ENCODE results near the gene DGKG. TPM values are rescaled to one million over a fixed set of nuclear protein-coding genes. Genes with fewer than 3 reads are reported as not detected.
A peak's percentile ranks its signal among the peaks of the same experiment; 100 is the strongest.

DGKG gene
- total RNA-seq, 1 experiment from 2014 or later, result 26.1 TPM

DNA sequence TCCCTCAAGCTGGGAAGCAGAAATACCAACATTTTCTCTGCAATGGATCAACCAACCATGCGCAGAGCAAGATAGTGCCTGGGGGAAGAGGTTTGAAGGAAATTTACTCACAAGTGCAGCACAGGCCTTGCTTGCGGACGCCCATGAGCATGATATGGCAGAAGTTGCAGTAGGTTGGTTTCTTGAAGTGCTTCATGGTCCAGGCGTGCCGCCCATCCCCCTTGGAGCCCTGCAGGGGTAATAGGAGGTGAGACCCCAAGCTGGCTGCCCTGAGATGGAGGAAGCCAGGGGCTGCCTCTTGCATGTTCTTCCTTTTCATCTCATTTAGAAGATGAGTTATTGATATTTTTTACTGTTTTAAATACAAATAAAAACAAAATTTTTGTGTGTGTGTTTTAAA is 86.6 kb downstream of the DGKG start:
- no peak for DNase-seq (ENCODE audit: low spot score)

DNA sequence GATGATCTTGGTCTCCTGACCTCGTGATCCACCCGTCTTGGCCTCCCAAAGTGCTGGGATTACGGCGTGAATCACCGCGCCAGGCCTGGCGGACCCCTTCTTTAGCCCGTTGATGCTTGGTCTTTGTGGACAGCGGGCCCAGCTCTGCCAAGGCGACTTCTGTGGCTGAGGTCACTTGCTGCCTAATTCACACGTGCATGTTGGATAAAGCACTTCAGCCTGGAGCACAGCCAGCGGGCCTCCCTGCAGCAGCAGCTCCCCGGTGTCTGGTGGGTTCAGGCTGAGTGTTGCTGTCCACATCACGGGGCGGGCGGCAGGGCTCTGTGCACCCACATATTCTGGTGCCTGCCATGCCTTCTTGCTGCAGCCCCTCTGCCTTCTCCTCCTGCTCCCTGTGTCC is 88.4 kb downstream of the DGKG start:
- no peak for DNase-seq (ENCODE audit: low spot score)

DNA sequence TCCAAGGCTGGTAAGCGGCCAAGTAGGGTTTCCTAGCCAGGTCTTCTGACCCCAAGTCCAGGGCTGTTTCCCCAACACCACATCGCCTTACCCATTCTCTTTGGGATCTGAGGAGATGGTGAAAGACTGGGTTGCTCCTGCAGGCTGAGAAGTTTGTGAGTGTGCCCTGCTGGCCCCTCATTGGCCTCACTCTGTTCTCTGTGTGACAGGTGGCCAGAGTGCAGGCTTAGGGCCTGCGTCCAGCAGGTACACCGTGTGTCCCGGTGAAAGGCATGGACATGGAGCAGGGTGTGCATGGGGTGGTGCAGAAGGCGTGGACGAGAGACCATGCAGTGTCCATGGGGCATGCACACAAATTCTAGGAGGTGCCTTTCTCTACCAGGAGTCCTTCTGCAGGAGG is 91.3 kb downstream of the DGKG start:
- no peak for DNase-seq (ENCODE audit: low spot score)

DNA sequence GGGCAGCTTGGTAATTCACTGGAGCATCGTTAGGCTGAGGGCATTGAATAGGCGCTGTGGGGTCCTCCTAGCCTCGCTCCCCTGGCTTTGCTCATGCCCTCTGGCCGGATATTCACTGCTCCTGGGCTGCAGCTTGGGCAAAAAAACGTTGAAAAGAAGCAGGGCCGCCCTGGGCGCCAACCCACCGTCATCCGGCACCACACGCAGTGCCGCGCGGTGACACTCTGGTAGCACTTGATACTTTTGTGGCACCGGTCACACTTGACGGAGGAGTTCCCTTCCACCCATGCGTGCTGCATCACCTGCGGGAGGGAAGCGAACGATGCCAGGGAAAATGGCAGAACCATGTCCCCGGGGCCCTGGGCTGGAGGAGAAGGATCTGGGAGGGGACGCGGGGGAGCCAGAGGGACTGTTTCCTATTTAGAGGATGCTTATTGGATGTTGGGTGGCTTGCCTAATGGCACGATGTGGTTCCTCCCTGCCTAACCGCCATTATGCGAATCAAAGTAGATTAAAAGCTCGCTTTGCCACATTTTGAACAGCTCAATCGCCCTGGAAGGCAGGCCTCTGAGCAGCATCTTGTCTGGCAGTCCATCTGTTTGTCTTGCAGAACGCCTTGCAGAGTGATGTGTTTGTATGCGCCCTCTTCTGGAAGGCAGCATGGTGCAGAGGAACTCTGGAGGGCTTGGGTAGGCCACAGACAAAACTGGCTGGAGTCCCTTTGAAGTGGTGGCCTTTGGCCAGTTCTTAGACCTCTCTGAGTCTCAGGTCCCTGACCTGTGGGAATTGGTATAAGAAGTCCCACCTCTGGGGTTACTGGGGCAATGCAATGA is 93.2 kb downstream of the DGKG start:
- no peak for DNase-seq (ENCODE audit: low spot score)

DNA sequence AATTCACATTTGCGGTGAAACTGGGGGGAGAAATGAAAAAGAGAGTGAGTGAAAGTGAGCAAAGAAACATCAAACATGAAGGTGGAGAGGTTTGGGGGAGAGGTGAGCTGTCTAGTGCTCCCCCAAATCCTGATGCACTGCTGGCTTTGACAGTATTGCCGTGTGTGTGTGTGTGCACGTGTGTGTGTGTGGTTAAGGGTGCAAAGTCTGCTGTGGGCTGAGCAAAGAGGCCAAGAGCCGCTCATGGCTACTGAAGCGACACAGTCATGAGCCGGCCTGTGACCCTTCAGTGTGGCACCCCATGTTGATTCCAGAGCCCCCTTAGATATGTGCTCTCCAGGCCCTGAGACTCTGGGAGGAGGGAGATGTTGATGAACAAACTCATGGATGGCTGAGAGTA is 94.3 kb downstream of the DGKG start:
- DNase-seq (ENCODE audit: low spot score), result no peak

DNA sequence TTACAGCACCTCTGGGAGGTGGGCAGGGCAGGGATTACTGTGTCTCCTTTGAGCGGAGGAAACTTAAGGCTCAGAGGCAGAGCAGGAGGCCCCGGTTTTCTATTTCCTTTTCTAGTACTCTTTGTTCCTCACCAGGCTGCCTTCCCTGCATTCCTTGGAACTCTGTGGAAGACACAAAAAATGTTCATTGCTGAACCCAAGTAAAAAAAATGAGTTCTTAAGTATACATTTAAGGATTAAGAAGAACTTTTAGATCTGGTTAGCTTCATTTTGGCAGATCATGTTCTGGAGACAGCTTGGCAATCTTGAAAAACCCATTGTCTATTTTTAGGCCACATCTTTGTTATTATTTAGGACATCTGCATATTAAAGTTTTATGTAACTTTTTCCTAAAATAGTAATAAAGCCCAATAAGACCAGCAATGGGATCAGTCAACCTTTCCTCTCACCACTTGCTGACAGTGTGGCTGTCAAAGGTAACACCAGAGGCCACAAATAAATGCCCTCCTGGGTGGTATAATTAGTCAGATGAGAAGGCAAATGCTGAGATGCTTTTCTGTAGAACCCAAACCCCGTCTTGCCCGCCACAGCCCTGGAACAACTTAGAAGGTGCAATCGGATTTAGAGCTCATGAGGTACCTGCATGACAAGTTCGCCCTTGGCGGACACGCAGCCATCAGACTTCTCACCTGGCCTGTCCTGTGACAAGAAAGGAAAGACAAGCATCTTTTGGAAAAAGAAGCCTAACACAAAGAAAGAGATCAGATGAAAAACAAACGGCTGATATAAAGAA is 97.2 kb downstream of the DGKG start:
- DNase-seq (ENCODE audit: low spot score), result no peak

DNA sequence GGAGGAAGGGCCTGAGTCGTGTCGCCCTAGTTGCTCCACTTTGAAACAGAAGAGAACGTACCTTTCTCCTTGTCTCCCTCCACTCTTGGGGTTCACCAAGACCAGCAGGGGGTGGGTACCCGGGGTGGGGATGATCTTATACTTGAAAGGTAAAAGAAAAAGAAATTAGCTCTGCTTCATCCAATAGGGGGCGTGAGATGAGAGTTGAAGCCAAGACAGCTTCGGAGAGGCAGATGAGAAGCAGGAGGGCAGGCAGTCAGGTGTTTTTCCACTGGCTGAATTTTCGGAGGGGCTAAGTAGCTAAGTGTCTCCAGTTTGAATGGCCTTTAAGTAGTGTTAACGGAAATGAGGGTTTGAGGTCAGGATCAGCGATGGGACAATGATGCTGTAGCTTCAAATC is 100.4 kb downstream of the DGKG start:
- no peak for DNase-seq (ENCODE audit: low spot score)

DNA sequence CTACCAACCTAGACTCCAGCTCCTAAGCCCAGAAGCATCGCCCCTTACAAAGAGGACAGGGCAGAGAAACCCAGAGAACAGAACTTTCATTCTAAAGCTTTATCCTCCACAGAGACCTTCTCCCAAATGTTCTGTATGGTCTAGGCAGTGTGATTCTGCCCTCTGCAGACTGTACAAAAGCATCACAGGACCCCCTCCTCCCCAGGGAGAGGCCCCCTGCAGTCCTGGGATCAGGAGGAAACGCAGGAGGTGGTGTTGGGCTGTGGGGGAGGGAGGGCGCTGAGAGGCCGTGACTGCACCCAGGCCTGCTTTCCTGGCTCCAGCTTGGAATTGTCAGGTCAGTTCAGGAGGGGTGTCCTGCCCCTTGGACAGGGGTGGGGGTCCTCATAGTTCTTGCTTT is 101.3 kb downstream of the DGKG start:
- DNase-seq (ENCODE audit: low spot score), result no peak

DNA sequence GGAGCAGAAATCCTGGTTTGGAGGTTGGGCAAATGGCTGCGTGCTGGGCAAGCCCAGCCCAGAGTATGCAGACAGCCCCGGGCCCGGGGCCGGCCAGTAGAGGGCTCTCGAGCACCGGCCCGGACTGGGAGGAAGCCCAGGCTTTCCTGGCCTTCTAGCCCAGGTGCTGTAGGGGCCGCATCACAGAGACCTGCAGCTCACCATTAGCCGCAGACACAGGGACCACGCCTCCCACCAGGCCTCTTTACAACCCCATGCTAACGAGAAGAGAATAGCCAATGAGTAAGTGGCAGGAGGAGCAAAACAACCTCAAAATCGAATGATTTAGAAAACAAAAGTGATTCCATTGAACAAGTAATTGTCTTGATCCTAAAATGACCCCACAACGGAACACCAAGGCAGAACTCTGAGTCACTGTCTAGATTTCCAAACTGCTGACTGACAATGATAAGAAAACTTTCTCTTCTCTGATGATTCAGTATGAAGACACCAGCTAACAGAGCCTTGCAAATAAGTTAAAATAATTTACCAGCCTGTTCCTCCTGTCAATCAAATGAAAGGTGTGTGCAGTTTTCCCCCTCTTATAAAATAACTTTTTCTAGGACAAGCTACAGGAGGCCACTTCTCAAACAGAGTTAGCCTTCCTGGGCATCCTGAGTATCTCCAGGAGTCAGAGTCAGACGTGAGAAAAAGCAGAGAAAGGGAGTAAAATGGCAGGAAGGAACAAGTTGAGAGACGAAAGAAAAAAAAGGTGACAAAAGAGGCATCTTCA is 102.2 kb downstream of the DGKG start:
- peak; percentile 62 for DNase-seq (ENCODE audit: low spot score)

DNA sequence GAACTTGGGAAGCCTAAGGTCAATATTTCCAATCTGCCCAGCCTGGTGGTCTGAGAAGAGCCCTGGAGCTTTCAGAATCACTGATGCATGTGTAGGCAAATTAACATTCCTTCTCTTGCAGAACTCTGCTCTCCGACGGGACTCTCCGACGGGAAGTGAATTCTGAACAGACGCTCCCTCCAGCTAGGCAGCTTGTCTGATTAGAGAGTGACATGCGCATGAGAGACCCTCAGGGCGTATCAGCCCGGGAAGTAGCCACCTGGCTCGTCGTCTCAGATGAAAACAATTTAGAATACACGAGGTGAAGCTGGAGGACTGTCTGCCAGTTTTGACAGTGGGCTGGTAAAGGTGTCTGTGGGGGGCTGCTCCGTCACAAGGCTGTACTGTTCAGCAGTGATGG is 103.1 kb downstream of the DGKG start:
- no peak for DNase-seq (ENCODE audit: low spot score)

DNA sequence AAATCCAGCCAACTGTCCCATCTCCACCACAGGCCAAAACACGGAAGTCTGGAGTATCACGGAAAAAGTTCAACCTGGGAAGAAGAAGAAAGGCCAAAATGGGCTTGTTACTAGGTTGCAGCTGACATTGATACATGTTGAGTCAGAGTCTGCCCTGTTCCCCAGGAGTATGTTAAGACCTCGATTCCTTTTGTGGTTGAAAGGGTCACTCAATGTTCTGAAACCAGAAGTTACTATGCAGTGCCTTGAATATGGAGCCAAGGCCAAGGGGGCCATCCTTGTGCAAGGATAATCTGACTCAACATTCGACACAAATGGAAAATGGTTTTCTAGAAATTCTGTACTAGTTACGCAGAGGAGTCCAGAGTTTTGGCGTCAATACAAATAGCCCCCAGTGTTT is 104.2 kb downstream of the DGKG start:
- DNase-seq (ENCODE audit: low spot score), result no peak

DNA sequence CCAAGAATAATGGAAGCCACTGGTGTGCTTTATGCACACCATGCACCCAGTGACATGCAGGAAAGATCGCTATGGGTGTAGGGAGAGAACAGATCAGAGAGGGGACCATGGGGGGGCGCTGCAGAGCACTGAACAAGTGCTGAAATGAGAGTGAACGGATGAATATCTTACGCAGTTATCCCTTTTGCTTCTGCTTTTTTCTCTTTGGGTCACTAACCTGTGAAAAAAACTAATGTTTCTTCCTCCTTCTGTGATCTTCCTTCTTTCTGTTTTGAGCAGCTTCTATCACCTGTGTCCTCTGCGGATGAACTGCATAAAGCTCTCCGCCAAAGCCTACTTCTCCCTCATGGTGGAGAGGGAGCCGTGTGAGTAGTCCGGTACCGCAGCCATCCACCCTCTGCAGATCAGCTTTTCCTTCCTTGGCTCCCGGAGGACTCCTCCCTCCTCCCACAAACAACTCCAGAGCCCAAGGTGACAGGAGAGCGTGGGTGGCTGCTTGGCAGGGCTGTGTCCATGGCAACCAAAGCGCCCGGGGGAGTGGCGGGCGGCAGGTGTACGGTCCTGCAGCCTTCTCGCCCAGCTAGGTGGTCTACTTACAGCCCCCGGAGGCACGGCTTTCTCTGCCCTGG is 106.2 kb downstream of the DGKG start:
- no peak for DNase-seq (ENCODE audit: low spot score)

DNA sequence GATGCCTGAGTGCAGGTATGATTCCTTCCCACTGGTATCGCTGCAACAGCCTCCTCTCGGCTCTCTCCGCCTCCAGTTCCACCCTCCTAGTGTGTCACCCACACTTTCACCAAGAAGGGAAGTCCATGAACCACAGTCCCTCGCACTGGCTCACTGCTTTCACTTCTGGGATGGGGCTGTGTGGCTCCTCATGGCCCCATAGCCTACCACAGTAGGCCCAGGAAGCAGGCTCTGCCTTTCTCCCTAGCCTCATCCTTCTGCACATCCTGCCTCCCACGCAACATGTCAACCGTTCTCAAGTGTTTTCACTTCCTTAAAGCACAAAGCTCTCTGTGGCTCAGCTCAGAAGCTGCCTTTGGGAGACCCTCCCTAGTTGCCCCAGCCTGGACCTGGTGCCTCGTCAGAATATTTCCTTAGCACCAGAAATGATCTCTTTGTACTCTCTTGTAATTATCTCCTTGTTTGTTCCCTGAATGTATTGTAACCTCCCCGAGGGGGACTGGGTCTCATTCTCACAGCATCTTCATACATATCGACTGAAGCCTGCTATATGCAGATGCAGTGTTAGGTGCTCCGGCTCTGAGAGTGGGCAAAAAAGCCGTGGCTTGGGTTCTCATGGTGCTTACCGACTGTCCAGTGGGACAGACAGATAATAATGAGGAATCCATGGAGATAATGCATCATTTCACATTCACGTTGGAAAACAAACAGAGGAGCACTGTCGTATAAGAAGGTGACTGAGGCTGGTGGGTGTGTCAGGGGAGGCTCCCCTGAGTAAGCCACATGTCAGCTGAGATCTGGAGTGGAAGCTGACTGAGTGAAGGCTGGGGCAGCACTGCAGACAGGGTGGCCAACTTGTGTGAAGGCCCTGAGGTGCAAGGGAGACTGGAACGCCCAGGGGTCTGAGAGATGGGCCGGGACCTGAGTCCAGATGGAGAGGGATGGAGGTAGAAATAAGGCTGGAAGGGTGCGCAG is 107.1 kb downstream of the DGKG start:
- no peak for DNase-seq (ENCODE audit: low spot score)

DNA sequence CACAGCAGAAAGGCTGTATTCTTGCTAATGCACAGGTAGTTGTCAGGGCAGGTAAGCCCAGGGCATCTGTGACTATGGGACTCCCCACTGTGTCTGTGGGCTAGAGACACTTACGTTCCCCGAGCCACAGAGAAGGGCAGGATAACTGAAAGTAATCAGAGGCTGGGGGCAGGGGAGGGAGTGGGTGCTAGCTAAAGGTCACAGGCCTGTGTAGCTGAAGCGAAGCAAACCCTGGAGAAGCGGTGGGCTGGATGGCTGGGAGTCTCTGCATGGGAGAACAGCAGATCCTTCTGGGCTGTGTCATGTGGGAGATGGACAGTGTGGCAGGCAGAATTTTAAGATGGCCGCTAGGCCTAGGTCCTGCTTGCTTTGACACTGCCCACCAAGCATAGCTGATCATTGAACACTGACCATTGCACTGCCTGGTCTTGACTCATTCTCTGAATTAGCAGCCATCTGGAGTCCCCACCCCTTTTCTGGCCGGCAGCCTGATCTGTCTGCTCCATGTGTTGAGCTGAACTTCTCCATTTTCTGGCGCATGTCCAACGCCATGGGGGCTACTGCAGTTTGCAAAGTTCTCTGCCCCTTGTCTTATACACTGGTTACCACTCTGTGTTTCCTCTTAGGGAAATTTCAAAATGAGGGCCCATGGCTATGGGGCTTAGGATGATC is 110.0 kb downstream of the DGKG start:
- no peak for DNase-seq (ENCODE audit: low spot score)

DNA sequence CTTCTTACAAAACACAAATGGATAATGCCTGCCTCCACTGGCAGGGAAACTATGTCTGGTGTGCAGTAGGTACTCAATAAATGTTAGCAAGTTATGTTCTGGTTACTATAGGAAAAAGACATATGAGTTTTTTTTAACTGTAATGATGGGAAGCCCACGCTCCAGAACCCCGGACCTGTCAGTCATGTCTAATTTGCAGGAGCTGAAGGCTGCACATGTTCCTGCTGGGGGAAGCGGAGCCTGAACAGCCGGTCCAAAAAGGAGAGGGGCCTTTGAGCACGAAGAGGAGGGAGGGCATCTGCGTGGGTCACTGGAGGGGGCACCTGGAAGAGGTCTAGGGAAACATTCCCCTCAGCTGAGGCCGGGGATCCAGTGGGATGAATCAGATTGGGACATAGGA is 113.2 kb downstream of the DGKG start:
- DNase-seq (ENCODE audit: low spot score), result no peak

DNA sequence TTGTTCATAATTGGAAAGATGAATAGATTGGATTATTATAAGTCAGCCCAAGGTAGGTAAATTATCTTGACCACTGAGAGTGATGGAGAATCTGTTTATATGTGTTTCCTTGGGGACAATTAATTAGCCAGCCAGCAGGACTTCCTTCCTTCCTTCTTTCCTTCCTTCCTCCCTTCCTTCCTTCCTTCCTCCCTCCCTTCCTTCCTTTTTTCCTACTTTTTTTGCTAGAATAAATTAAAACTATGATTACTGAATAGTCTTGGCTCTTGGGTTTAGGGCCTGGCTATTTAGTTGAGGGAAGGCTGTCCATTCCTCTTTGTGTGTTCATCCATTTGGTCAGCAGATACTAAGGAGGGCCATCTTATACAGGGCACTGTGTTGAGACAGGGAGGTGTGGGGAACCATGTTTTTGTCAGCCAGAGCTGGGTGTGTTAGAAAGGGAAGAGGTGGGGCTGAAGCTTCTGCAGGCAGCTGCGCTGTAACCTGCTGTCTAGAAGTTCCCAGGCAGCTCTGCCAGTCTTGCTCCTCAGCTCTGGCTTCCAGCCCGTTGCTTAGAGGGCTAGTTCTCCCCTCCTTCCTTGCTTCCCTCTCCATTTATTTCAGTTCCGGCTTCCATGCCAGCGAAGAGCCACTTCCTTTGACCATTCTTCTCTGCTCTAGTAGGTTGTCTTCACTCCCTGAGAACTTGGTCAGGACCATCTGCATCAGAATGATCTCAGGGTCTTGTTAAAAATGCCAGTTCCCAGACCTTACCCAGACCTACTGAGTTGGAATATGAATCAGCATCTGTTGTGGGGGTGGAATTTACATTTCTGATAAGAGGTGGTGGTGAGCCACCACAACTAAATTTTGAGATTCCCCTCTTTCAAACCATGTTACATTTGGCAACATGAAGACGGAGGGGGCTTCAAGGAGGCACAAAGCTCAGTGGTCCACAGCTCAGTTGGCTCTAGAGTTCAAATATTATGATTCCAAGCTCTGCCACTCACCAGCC is 113.9 kb downstream of the DGKG start:
- DNase-seq (ENCODE audit: low spot score), result no peak

DNA sequence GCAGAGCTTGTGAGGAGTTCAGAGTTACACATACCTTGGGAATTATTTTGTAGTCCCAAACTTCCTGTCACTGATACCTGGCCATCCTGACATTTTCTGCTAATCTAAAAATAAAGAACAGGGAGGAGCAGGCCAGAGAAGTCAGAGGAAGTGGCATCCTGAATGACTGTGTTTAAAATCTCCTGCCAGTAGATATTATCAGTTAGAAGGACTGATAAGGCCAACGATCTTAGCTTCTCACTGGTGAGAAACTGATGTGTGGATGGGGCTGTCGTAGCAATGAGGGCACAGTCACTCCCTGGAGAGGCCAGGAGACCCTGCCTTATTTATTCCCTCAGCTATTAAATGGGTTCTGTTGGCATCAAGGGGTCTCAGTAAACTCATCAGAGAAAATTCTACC is 115.1 kb downstream of the DGKG start:
- DNase-seq (ENCODE audit: low spot score), result no peak

DNA sequence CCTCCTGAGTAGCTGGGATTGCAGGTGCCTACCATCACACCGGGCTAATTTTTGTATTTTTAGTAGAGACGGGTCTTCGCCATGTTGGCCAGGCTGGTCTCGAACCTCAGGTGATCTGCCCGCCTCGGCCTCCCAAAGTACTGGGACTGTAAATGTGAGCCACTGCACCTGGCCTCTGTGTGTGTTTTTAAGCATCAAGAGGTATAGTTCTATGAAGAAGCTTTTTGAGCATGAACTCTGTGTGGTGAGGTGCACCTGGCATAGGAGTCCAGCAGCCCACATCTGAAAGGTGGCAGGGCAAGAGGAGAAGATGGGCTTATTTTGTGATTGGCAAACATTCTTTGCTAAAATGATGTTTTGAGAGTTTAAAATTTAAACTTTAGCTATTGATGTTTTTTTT is 118.0 kb downstream of the DGKG start:
- DNase-seq (ENCODE audit: low spot score), result no peak

All from H4 (cell line).